ENCODE measurements around the gene RAP1A.
A peak's percentile ranks its signal among the peaks of the same experiment; 100 is the strongest.

The RAP1A gene

GRCh38 chr1:111653709-111654108 lies 34.1 kb downstream of the RAP1A start:
- Histone ChIP-seq H3K4me1 (ENCODE audit: control insufficient read depth, insufficient read depth, low read length) (peaks cover 25% of the 10 kb centered on the region), H3K9ac (ENCODE audit: low read length) (no peak overlapping the region)

GRCh38 chr1:111654839-111655238 lies 35.2 kb downstream of the RAP1A start:
- DNase-seq (ENCODE audit: low read depth), result no peak
- no peak overlapping the region for H3K9ac ChIP-seq (ENCODE audit: low read length)
- no peaks in the 10 kb centered on the region for H3K36me3 ChIP-seq (ENCODE audit: control insufficient read depth, insufficient read depth, low read length, severe bottlenecking)
- peaks cover 25% of the 10 kb centered on the region for H3K4me1 ChIP-seq (ENCODE audit: control insufficient read depth, insufficient read depth, low read length)
- H3K27me3 ChIP-seq (replicated peaks; ENCODE audit: control insufficient read depth, insufficient read depth, low read length), result no peaks in the 10 kb centered on the region
- H3K4me3 ChIP-seq (ENCODE audit: low read length), result no peak overlapping the region
- no peaks in the 10 kb centered on the region for H3K9me3 ChIP-seq (ENCODE audit: control insufficient read depth, low read length)

More at GRCh38 chr1:111653709-111654108, 34.1 kb downstream of the RAP1A start:
- Histone ChIP-seq H3K9me3 (ENCODE audit: control insufficient read depth, low read length) (no peaks in the 10 kb centered on the region), H3K4me3 (ENCODE audit: low read length) (no peak overlapping the region), H3K27me3 (replicated peaks; ENCODE audit: control insufficient read depth, insufficient read depth, low read length) (no peaks in the 10 kb centered on the region), H3K36me3 (ENCODE audit: control insufficient read depth, insufficient read depth, low read length, severe bottlenecking) (peaks cover under 1% of the 10 kb centered on the region)
- DNase-seq (ENCODE audit: low read depth), result no peak

GRCh38 chr1:111656086-111657017 lies 36.8 kb downstream of the RAP1A start:
- no peaks in the 10 kb centered on the region for H3K36me3 ChIP-seq (ENCODE audit: control insufficient read depth, insufficient read depth, low read length, severe bottlenecking)
- H3K9ac ChIP-seq (ENCODE audit: low read length), result peak overlapping the region; percentile 7
- no peak overlapping the region for H3K4me3 ChIP-seq (ENCODE audit: low read length)
- peaks cover 39% of the 10 kb centered on the region for H3K4me1 ChIP-seq (ENCODE audit: control insufficient read depth, insufficient read depth, low read length)
- DNase-seq (ENCODE audit: low read depth), result peak; percentile 72
- no peaks in the 10 kb centered on the region for H3K9me3 ChIP-seq (ENCODE audit: control insufficient read depth, low read length)
- no peaks in the 10 kb centered on the region for H3K27me3 ChIP-seq (replicated peaks; ENCODE audit: control insufficient read depth, insufficient read depth, low read length)

- no peak overlapping the region for H3K4me3 ChIP-seq (ENCODE audit: low read length)
- H3K36me3 ChIP-seq (ENCODE audit: control insufficient read depth, insufficient read depth, low read length, severe bottlenecking), result no peaks in the 10 kb centered on the region
- DNase-seq (ENCODE audit: low read depth), result no peak
- no peaks in the 10 kb centered on the region for H3K9me3 ChIP-seq (ENCODE audit: control insufficient read depth, low read length)
- H3K27me3 ChIP-seq (replicated peaks; ENCODE audit: control insufficient read depth, insufficient read depth, low read length), result no peaks in the 10 kb centered on the region
- H3K9ac ChIP-seq (ENCODE audit: low read length), result no peak overlapping the region
- peaks cover 39% of the 10 kb centered on the region for H3K4me1 ChIP-seq (ENCODE audit: control insufficient read depth, insufficient read depth, low read length)
These were observed 39.0 kb downstream of the RAP1A start for GRCh38 chr1:111658622-111659021.

- no peaks in the 10 kb centered on the region for H3K36me3 ChIP-seq (ENCODE audit: control insufficient read depth, insufficient read depth, low read length, severe bottlenecking)
- DNase-seq (ENCODE audit: low read depth), result no peak
- H3K4me1 ChIP-seq (ENCODE audit: control insufficient read depth, insufficient read depth, low read length), result peaks cover 38% of the 10 kb centered on the region
- H3K9ac ChIP-seq (ENCODE audit: low read length), result no peak overlapping the region
- no peaks in the 10 kb centered on the region for H3K27me3 ChIP-seq (replicated peaks; ENCODE audit: control insufficient read depth, insufficient read depth, low read length)
- no peaks in the 10 kb centered on the region for H3K9me3 ChIP-seq (ENCODE audit: control insufficient read depth, low read length)
- H3K4me3 ChIP-seq (ENCODE audit: low read length), result peak overlapping the region; percentile 26
These were observed 40.9 kb downstream of the RAP1A start for GRCh38 chr1:111660204-111661150.

GRCh38 chr1:111664652-111665051 lies 45.1 kb downstream of the RAP1A start:
- Histone ChIP-seq H3K9me3 (ENCODE audit: control insufficient read depth, low read length) (no peaks in the 10 kb centered on the region), H3K9ac (ENCODE audit: low read length) (no peak overlapping the region), H3K4me3 (ENCODE audit: low read length) (no peak overlapping the region), H3K27me3 (replicated peaks; ENCODE audit: control insufficient read depth, insufficient read depth, low read length) (no peaks in the 10 kb centered on the region), H3K4me1 (ENCODE audit: control insufficient read depth, insufficient read depth, low read length) (peaks cover 38% of the 10 kb centered on the region), H3K36me3 (ENCODE audit: control insufficient read depth, insufficient read depth, low read length, severe bottlenecking) (no peaks in the 10 kb centered on the region)
- no peak for DNase-seq (ENCODE audit: low read depth)

- Histone ChIP-seq H3K4me1 (ENCODE audit: control insufficient read depth, insufficient read depth, low read length) (peaks cover 34% of the 10 kb centered on the region), H3K9me3 (ENCODE audit: control insufficient read depth, low read length) (no peaks in the 10 kb centered on the region), H3K9ac (ENCODE audit: low read length) (no peak overlapping the region), H3K36me3 (ENCODE audit: control insufficient read depth, insufficient read depth, low read length, severe bottlenecking) (no peaks in the 10 kb centered on the region), H3K4me3 (ENCODE audit: low read length) (no peak overlapping the region), H3K27me3 (replicated peaks; ENCODE audit: control insufficient read depth, insufficient read depth, low read length) (no peaks in the 10 kb centered on the region)
- DNase-seq (ENCODE audit: low read depth), result no peak
These were observed 45.9 kb downstream of the RAP1A start for GRCh38 chr1:111665497-111665896.

GRCh38 chr1:111666828-111667227 lies 47.2 kb downstream of the RAP1A start:
- H3K36me3 ChIP-seq (ENCODE audit: control insufficient read depth, insufficient read depth, low read length, severe bottlenecking), result no peaks in the 10 kb centered on the region
- peaks cover 27% of the 10 kb centered on the region for H3K4me1 ChIP-seq (ENCODE audit: control insufficient read depth, insufficient read depth, low read length)
- no peak overlapping the region for H3K9ac ChIP-seq (ENCODE audit: low read length)
- no peaks in the 10 kb centered on the region for H3K9me3 ChIP-seq (ENCODE audit: control insufficient read depth, low read length)
- DNase-seq (ENCODE audit: low read depth), result no peak
- H3K4me3 ChIP-seq (ENCODE audit: low read length), result no peak overlapping the region
- no peaks in the 10 kb centered on the region for H3K27me3 ChIP-seq (replicated peaks; ENCODE audit: control insufficient read depth, insufficient read depth, low read length)

GRCh38 chr1:111669268-111669667 lies 49.7 kb downstream of the RAP1A start:
- no peak overlapping the region for H3K4me3 ChIP-seq (ENCODE audit: low read length)
- H3K4me1 ChIP-seq (ENCODE audit: control insufficient read depth, insufficient read depth, low read length), result peaks cover 27% of the 10 kb centered on the region
- no peak for DNase-seq (ENCODE audit: low read depth)

GRCh38 chr1:111671852-111672251 lies 52.3 kb downstream of the RAP1A start:
- Histone ChIP-seq H3K27me3 (replicated peaks; ENCODE audit: control insufficient read depth, insufficient read depth, low read length) (no peaks in the 10 kb centered on the region), H3K4me1 (ENCODE audit: control insufficient read depth, insufficient read depth, low read length) (peaks cover 15% of the 10 kb centered on the region), H3K9ac (ENCODE audit: low read length) (no peak overlapping the region), H3K9me3 (ENCODE audit: control insufficient read depth, low read length) (no peaks in the 10 kb centered on the region), H3K36me3 (ENCODE audit: control insufficient read depth, insufficient read depth, low read length, severe bottlenecking) (no peaks in the 10 kb centered on the region), H3K4me3 (ENCODE audit: low read length) (no peak overlapping the region)
- no peak for DNase-seq (ENCODE audit: low read depth)

More at GRCh38 chr1:111669268-111669667, 49.7 kb downstream of the RAP1A start:
- Histone ChIP-seq H3K36me3 (ENCODE audit: control insufficient read depth, insufficient read depth, low read length, severe bottlenecking) (no peaks in the 10 kb centered on the region), H3K9ac (ENCODE audit: low read length) (no peak overlapping the region), H3K9me3 (ENCODE audit: control insufficient read depth, low read length) (no peaks in the 10 kb centered on the region), H3K27me3 (replicated peaks; ENCODE audit: control insufficient read depth, insufficient read depth, low read length) (no peaks in the 10 kb centered on the region)

GRCh38 chr1:111672331-111672730 lies 52.7 kb downstream of the RAP1A start:
- no peaks in the 10 kb centered on the region for H3K9me3 ChIP-seq (ENCODE audit: control insufficient read depth, low read length)
- no peak overlapping the region for H3K4me3 ChIP-seq (ENCODE audit: low read length)
- H3K9ac ChIP-seq (ENCODE audit: low read length), result no peak overlapping the region
- H3K4me1 ChIP-seq (ENCODE audit: control insufficient read depth, insufficient read depth, low read length), result peaks cover 10% of the 10 kb centered on the region
- no peak for DNase-seq (ENCODE audit: low read depth)
- no peaks in the 10 kb centered on the region for H3K27me3 ChIP-seq (replicated peaks; ENCODE audit: control insufficient read depth, insufficient read depth, low read length)
- no peaks in the 10 kb centered on the region for H3K36me3 ChIP-seq (ENCODE audit: control insufficient read depth, insufficient read depth, low read length, severe bottlenecking)

Measured in adipocyte (in vitro differentiated cells).